ENCODE results near the gene AGT.

The AGT gene

DNA sequence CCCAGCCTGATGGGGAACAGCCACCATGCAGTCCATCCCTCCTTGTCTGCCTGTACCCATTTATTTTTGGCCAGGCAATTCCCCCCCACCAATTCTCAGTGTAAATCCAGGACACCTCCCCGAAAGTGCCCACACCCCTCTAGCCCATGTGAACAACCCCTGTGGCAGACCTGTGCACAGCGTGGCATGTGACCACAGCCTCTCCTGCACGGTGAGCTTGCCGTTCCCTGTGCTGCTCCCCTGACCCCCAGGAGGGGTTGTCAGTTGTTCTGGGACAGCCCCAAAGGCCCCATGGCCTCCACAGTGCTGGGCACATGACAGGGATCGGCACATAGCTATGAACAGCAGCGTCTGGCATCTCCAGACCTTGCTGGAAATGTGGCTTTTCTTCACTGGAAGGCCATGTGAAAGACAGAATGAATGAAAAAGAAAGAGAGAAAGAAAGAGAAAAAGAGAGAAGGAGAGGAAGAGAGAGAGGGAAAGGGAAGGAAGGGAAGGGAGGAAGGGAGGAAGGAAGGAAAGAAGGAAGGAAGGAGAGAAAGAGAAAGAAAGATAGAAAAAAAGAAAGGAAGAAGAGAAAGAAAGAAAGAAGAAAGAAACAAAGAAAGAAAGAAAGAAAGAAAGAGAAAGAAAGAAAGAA lies 37.2 kb upstream of the AGT start:
- Histone ChIP-seq H3K4me1 (ENCODE audit: control insufficient read depth, insufficient read depth, low read length) (peaks cover 10% of the 10 kb centered on the region), H3K4me3 (ENCODE audit: low read depth, low read length) (no peak overlapping the region), H3K27me3 (ENCODE audit: control insufficient read depth, insufficient read depth, low read length) (no peaks in the 10 kb centered on the region), H3K36me3 (ENCODE audit: control insufficient read depth, insufficient read depth, low read length) (no peaks in the 10 kb centered on the region), H3K9me3 (ENCODE audit: control insufficient read depth, insufficient read depth, low read length) (no peaks in the 10 kb centered on the region), H3K9ac (ENCODE audit: low read depth, low read length) (no peak overlapping the region)

DNA sequence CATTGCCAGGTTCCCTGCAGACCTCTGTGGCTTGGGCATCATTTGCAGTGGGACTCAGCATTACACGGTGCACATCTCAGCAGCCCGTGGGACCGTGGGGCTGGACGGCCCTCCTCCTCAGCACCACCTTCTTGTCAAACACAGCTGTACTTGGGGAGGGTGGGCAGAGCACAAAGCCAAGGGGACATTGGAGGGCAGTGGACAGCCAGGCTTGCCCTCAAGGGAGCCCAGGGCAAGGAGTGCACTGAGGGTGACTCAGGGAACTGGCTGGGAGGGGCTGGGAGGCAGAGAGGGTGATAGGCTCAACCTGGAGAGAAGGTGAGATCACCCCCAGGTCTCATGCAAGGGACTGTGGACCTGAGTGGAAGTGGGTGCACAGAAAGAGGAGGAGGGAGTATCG lies 36.7 kb upstream of the AGT start:
- Histone ChIP-seq H3K4me3 (ENCODE audit: low read depth, low read length) (no peak overlapping the region), H3K27me3 (ENCODE audit: control insufficient read depth, insufficient read depth, low read length) (no peaks in the 10 kb centered on the region), H3K9ac (ENCODE audit: low read depth, low read length) (no peak overlapping the region), H3K9me3 (ENCODE audit: control insufficient read depth, insufficient read depth, low read length) (no peaks in the 10 kb centered on the region), H3K4me1 (ENCODE audit: control insufficient read depth, insufficient read depth, low read length) (peaks cover 10% of the 10 kb centered on the region), H3K36me3 (ENCODE audit: control insufficient read depth, insufficient read depth, low read length) (no peaks in the 10 kb centered on the region)

DNA sequence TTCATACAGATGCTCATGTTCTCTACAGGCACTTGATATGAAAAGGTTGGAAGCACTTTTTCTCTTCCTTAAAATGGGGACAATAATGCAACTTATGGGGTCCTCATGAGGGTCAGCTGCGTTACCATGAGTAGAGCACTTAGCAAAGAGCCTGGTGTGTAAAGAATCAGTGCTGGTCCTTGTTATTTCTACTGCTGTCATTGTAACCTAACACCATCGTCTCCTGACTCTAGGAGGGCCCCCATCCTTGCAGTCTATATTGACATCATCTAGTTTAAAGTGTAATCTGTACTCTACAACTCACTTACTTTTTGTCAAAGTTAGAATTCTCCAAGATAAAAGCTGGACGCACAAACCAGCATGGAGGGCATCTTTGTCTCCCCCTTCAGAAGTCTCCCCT lies 35.7 kb upstream of the AGT start:
- H3K9me3 ChIP-seq (ENCODE audit: control insufficient read depth, insufficient read depth, low read length) = no peaks in the 10 kb centered on the region
- peaks cover 10% of the 10 kb centered on the region for H3K4me1 ChIP-seq (ENCODE audit: control insufficient read depth, insufficient read depth, low read length)
- no peak overlapping the region for H3K9ac ChIP-seq (ENCODE audit: low read depth, low read length)
- H3K4me3 ChIP-seq (ENCODE audit: low read depth, low read length) = no peak overlapping the region
- H3K27me3 ChIP-seq (ENCODE audit: control insufficient read depth, insufficient read depth, low read length) = no peaks in the 10 kb centered on the region
- no peaks in the 10 kb centered on the region for H3K36me3 ChIP-seq (ENCODE audit: control insufficient read depth, insufficient read depth, low read length)

DNA sequence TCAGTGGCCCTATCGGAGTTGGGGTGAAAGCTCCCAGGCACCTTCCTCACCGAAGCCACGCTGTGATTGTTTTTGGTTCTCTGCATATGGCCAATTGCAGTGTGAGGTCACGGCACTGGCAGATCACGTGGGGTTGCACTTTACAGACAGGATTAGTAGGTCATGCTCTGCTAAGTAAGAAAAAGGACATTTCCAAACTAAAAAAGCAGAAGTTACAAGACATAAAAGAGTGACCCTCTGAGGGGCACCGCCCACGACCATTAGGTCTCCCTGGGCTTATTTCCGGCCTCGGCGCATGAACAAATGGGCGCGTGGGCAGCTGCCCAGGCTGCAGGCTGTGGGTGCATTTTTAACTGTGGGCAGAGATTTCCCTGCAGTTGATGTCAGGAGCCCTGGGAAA lies 35.2 kb upstream of the AGT start:
- Histone ChIP-seq H3K36me3 (ENCODE audit: control insufficient read depth, insufficient read depth, low read length) (no peaks in the 10 kb centered on the region), H3K4me1 (ENCODE audit: control insufficient read depth, insufficient read depth, low read length) (peaks cover 10% of the 10 kb centered on the region), H3K9me3 (ENCODE audit: control insufficient read depth, insufficient read depth, low read length) (no peaks in the 10 kb centered on the region), H3K9ac (ENCODE audit: low read depth, low read length) (no peak overlapping the region), H3K4me3 (ENCODE audit: low read depth, low read length) (no peak overlapping the region), H3K27me3 (ENCODE audit: control insufficient read depth, insufficient read depth, low read length) (no peaks in the 10 kb centered on the region)

DNA sequence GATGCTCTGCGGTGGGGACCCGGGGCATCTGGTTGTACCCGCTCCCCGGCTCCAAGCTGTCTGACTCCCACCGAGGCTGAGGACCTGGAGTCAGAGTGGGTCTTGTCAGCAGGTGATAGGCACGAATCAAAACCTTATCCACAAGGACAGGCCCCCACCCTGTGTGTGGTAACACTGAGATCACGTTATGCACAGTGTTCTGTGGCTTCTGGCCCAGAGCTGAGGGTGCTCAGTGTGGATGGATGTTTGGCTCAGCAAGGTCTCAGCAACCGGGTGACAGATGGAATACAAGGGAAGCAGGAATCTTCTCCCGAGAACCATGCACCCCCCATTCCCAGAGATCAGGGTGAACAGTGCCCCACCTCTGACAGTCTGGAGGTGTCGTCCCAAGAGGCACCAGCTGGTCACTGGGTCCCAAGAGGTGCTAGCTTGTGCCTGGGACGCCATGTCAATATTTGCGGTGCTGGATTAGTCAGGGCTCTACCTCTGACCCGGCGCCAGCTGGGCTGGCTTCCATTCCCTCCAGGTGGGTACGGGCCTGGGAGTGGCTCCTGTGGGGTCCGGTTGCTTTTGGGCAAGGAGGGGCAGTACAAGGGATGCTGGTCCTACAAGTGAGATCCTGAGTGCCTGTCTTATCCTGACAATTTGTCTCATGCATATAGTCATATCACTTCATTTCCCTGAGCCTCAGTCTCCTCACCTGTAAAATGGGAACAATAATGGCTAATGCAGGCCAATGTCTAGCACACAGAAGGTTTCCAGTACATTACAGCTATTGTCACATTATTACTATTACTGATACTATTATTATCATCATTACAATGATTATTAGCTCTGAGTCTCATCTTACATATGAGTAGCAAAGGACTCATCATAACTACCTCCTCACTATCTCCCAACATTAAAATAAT lies 34.2 kb upstream of the AGT start:
- H3K4me1 ChIP-seq (ENCODE audit: control insufficient read depth, insufficient read depth, low read length) = peaks cover 8% of the 10 kb centered on the region

DNA sequence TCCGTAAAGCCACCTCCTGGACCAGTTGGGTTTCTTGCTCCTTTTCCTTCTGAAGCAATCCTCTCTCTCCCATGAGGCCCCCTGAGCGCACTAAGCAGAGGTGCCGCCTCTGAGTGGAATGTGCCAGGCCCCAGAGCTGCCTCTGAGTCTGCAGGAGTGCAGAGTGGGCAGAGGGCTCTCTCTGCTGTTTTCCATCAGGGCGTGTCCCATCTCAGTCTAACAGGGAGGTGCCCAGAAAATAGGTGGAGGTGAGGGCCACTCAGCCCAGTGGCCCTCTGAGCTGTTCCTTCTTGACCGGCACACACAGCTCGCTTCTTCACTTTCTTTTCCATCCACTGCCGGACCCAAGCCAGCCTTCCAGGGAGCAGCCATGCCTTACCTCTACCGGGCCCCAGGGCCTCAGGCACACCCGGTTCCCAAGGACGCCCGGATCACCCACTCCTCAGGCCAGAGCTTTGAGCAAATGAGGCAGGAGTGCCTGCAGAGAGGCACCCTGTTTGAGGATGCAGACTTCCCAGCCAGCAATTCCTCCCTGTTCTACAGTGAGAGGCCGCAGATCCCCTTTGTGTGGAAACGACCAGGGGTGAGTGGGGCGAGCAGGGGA lies 33.3 kb upstream of the AGT start, which contains the start of gene CAPN9:
Gene CAPN9 (plus strand): TSS at position 262 of the 604 bp plus-strand sequence. CDS start 109 bp downstream, at position 371.
- H3K36me3 ChIP-seq (ENCODE audit: control insufficient read depth, insufficient read depth, low read length) = no peaks in the 10 kb centered on the region
- peaks cover 4% of the 10 kb centered on the region for H3K4me1 ChIP-seq (ENCODE audit: control insufficient read depth, insufficient read depth, low read length)
- H3K9me3 ChIP-seq (ENCODE audit: control insufficient read depth, insufficient read depth, low read length) = no peaks in the 10 kb centered on the region
- H3K27me3 ChIP-seq (ENCODE audit: control insufficient read depth, insufficient read depth, low read length) = no peaks in the 10 kb centered on the region
- no peak within 1 kb of the TSS for H3K9ac ChIP-seq (ENCODE audit: low read depth, low read length)
- no peak within 1 kb of the TSS for H3K4me3 ChIP-seq (ENCODE audit: low read depth, low read length)

More for the DNA sequence above, 34.2 kb upstream of the AGT start:
- no peaks in the 10 kb centered on the region for H3K27me3 ChIP-seq (ENCODE audit: control insufficient read depth, insufficient read depth, low read length)
- H3K9ac ChIP-seq (ENCODE audit: low read depth, low read length) = no peak overlapping the region
- H3K4me3 ChIP-seq (ENCODE audit: low read depth, low read length) = no peak overlapping the region
- no peaks in the 10 kb centered on the region for H3K36me3 ChIP-seq (ENCODE audit: control insufficient read depth, insufficient read depth, low read length)
- H3K9me3 ChIP-seq (ENCODE audit: control insufficient read depth, insufficient read depth, low read length) = no peaks in the 10 kb centered on the region

DNA sequence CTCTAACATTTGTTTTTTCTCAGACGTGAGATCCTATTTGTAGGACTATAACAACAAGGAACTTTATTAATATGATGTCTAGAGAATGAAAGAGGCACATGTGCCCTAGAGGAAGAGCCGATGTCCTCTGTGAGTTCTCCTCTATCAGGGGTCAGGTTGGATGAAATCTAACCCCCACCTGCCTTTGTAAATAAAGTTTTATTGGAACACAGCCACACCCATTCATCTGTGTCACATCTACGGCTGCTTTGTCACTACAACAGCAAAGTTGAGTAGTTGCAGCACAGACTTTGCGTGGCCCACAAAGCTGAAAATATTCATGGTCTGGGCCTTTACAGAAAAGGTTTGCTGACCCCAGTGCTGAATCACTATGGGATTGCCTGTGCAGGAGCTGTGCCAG lies 32.7 kb upstream of the AGT start:
- H3K36me3 ChIP-seq (ENCODE audit: control insufficient read depth, insufficient read depth, low read length) = no peaks in the 10 kb centered on the region
- H3K4me3 ChIP-seq (ENCODE audit: low read depth, low read length) = no peak overlapping the region
- H3K27me3 ChIP-seq (ENCODE audit: control insufficient read depth, insufficient read depth, low read length) = no peaks in the 10 kb centered on the region
- H3K4me1 ChIP-seq (ENCODE audit: control insufficient read depth, insufficient read depth, low read length) = no peaks in the 10 kb centered on the region
- H3K9ac ChIP-seq (ENCODE audit: low read depth, low read length) = no peak overlapping the region
- no peaks in the 10 kb centered on the region for H3K9me3 ChIP-seq (ENCODE audit: control insufficient read depth, insufficient read depth, low read length)

DNA sequence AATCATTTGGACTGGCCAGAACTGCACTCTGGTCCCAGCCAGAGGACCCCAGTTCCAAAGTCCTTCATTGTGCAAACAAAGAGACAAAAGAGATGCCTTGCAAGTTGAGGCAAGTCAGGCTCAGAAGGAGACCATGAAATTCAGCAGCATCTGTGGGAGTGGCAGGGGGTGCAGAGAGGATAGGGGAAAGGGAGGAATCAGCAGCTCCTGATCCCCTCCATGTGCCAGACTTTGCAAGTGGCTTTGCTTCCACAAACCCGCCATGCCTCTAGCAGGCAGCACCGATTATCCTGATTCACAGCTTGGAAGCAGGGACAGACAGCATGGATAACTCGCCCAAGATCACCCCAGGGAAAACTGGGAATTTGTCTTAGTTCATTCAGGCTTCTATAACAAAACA lies 31.1 kb upstream of the AGT start:
- H3K36me3 ChIP-seq (ENCODE audit: control insufficient read depth, insufficient read depth, low read length) = no peaks in the 10 kb centered on the region
- H3K9me3 ChIP-seq (ENCODE audit: control insufficient read depth, insufficient read depth, low read length) = no peaks in the 10 kb centered on the region
- H3K27me3 ChIP-seq (ENCODE audit: control insufficient read depth, insufficient read depth, low read length) = no peaks in the 10 kb centered on the region
- no peak overlapping the region for H3K9ac ChIP-seq (ENCODE audit: low read depth, low read length)
- H3K4me1 ChIP-seq (ENCODE audit: control insufficient read depth, insufficient read depth, low read length) = no peaks in the 10 kb centered on the region
- H3K4me3 ChIP-seq (ENCODE audit: low read depth, low read length) = no peak overlapping the region

DNA sequence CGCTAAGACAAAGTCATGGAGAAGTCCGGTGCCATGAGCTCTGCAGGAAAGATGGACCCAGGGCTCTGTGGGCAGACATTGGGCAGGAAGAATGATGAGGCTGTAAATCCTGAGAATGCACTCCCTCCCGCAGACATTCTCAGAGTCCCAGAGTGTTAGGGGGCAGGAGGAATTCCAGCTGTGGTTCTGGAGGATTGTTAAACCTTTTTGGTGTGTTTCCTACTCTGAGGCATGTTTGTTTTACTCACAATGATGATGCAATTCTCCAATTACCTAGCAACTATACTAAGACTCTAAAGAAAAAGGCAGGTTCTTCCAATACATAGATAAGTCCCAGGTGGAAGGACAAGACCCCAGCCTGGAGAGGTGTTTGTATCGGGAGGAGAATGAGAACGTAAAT lies 30.5 kb upstream of the AGT start:
- Histone ChIP-seq H3K9ac (ENCODE audit: low read depth, low read length) (no peak overlapping the region), H3K27me3 (ENCODE audit: control insufficient read depth, insufficient read depth, low read length) (no peaks in the 10 kb centered on the region), H3K4me3 (ENCODE audit: low read depth, low read length) (no peak overlapping the region), H3K36me3 (ENCODE audit: control insufficient read depth, insufficient read depth, low read length) (no peaks in the 10 kb centered on the region), H3K4me1 (ENCODE audit: control insufficient read depth, insufficient read depth, low read length) (no peaks in the 10 kb centered on the region), H3K9me3 (ENCODE audit: control insufficient read depth, insufficient read depth, low read length) (no peaks in the 10 kb centered on the region)

DNA sequence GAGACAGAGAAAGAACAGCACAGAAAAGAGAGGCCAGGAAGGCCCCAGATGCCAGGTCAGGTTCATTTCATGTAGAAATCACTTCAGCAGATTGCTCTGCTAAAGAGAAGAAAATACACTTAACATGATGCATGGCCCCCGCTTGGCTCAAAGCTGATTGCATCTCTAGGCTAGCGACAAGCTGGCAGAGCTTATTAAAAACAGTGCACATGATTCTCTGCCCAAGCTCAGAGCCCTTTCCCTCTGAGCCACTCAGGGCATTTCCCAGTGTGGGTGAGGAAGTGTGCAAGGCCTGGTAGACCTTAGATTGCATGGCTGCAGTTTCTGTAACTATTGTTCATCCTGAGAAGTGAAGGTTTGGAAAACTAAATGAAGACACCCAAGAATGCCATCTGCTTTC lies 30.0 kb upstream of the AGT start:
- no peaks in the 10 kb centered on the region for H3K9me3 ChIP-seq (ENCODE audit: control insufficient read depth, insufficient read depth, low read length)
- H3K9ac ChIP-seq (ENCODE audit: low read depth, low read length) = no peak overlapping the region
- H3K4me3 ChIP-seq (ENCODE audit: low read depth, low read length) = no peak overlapping the region
- H3K36me3 ChIP-seq (ENCODE audit: control insufficient read depth, insufficient read depth, low read length) = no peaks in the 10 kb centered on the region
- no peaks in the 10 kb centered on the region for H3K4me1 ChIP-seq (ENCODE audit: control insufficient read depth, insufficient read depth, low read length)
- H3K27me3 ChIP-seq (ENCODE audit: control insufficient read depth, insufficient read depth, low read length) = no peaks in the 10 kb centered on the region

DNA sequence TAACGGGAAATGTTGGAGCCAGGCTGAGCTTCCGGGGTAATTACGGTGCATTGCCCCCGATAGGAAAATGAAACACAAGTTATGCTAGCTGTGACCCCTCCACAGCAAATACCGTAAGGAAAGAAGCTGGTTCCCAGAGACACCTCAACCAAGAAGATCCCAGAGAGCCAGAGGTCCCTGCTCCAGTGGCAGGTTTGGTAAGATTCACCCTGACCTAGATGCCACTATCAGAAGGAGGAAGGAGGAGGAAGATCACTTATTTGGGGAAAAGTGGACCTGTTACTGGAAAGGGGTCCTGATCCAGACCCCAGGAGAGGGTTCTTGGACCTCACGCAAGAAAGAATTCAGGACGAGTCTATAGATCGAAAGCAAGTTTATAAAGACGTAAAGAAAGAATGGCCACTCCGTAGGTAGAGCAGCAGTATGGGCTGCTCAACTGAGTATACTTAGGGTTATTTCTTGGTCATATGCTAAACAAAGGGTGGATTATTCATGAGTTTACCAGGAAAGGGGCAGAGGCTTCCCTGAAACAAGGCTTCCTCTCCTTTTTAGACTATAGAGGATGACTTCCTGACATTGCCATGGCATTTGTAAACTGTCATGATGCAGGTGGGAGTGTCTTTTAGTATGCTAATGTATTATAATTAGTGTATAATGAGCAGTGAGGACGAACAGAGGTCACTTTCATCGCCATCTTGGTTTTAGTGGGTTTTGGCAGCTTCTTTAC lies 25.8 kb upstream of the AGT start:
- Histone ChIP-seq H3K4me3 (ENCODE audit: low read depth, low read length) (no peak overlapping the region), H3K36me3 (ENCODE audit: control insufficient read depth, insufficient read depth, low read length) (no peaks in the 10 kb centered on the region), H3K4me1 (ENCODE audit: control insufficient read depth, insufficient read depth, low read length) (no peaks in the 10 kb centered on the region), H3K27me3 (ENCODE audit: control insufficient read depth, insufficient read depth, low read length) (no peaks in the 10 kb centered on the region), H3K9ac (ENCODE audit: low read depth, low read length) (no peak overlapping the region), H3K9me3 (ENCODE audit: control insufficient read depth, insufficient read depth, low read length) (no peaks in the 10 kb centered on the region)

All from iPS-15b (cell line).